ENCODE data around the gene TBC1D21.

The TBC1D21 gene

DNA sequence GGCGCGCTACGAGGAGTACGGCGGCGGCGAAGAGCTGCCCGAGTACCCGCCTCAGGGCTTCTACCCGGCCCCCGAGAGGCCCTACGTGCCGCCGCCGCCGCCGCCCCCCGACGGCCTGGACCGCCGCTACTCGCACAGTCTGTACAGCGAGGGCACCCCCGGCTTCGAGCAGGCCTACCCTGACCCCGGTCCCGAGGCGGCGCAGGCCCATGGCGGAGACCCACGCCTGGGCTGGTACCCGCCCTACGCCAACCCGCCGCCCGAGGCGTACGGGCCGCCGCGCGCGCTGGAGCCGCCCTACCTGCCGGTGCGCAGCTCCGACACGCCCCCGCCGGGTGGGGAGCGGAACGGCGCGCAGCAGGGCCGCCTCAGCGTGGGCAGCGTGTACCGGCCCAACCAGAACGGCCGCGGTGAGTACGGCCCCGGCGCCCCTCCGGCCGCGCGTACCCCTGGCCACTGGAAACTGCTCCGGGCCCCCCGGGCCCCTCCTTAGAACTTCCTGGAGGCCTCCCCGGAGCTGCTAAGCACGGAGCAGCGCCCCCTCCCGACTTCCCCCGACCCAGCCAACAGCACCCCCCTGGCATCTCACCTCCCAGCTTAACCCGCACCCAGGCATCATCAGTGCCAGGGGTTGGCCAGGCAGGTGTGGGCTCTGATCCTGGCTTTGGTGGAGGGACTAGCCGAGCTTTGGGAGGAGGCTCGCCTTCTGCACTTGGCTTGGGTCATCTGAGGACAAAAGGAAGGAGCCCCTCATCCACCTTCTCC, 54.3 kb downstream of the TBC1D21 start (continued):
- TF ChIP-seq ZNF433 (tag by site-specific recombination; IDR thresholded peaks at IDR 0.05; ENCODE audit: low read depth) = no peak
- peak; percentile 17; the same call in 1 of the 2 replicates for TF ChIP-seq BCL11B (tag by site-specific recombination; IDR thresholded peaks at IDR 0.05; ENCODE audit: low read depth)
- TF ChIP-seq GLI4 (tag by site-specific recombination; IDR thresholded peaks at IDR 0.05) = no peak
- TF ChIP-seq GLI2 (tag by site-specific recombination; IDR thresholded peaks at IDR 0.05; ENCODE audit: borderline replicate concordance, low read depth) = no peak
- TF ChIP-seq, protein P1, sequence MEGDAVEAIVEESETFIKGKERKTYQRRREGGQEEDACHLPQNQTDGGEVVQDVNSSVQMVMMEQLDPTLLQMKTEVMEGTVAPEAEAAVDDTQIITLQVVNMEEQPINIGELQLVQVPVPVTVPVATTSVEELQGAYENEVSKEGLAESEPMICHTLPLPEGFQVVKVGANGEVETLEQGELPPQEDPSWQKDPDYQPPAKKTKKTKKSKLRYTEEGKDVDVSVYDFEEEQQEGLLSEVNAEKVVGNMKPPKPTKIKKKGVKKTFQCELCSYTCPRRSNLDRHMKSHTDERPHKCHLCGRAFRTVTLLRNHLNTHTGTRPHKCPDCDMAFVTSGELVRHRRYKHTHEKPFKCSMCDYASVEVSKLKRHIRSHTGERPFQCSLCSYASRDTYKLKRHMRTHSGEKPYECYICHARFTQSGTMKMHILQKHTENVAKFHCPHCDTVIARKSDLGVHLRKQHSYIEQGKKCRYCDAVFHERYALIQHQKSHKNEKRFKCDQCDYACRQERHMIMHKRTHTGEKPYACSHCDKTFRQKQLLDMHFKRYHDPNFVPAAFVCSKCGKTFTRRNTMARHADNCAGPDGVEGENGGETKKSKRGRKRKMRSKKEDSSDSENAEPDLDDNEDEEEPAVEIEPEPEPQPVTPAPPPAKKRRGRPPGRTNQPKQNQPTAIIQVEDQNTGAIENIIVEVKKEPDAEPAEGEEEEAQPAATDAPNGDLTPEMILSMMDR (tag by site-specific recombination; IDR thresholded peaks at IDR 0.05) = peak; percentile 95
- TF ChIP-seq ZNF26 (tag by site-specific recombination; IDR thresholded peaks at IDR 0.05) = no peak
- TF ChIP-seq ZNF239 (tag by site-specific recombination; IDR thresholded peaks at IDR 0.05) = no peak
- TF ChIP-seq SP7 (tag by site-specific recombination; IDR thresholded peaks at IDR 0.05) = no peak; the same call in 1 of the 2 replicates
- TF ChIP-seq KLF8 (tag by site-specific recombination; IDR thresholded peaks at IDR 0.05) = no peak; the same call in 1 of the 2 replicates
- TF ChIP-seq, protein P2, sequence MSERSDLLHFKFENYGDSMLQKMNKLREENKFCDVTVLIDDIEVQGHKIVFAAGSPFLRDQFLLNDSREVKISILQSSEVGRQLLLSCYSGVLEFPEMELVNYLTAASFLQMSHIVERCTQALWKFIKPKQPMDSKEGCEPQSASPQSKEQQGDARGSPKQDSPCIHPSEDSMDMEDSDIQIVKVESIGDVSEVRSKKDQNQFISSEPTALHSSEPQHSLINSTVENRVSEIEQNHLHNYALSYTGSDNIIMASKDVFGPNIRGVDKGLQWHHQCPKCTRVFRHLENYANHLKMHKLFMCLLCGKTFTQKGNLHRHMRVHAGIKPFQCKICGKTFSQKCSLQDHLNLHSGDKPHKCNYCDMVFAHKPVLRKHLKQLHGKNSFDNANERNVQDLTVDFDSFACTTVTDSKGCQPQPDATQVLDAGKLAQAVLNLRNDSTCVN (tag by site-specific recombination; optimal IDR thresholded peaks at IDR 0.05) = peak; percentile 75
- no peak for TF ChIP-seq MYNN (tag by site-specific recombination; IDR thresholded peaks at IDR 0.05; ENCODE audit: borderline replicate concordance)
- TF ChIP-seq ZNF223 (tag by site-specific recombination; IDR thresholded peaks at IDR 0.05) = no peak
- peak; percentile 9; the same call in 1 of the 2 replicates for TF ChIP-seq ZNF76 (tag by site-specific recombination; IDR thresholded peaks at IDR 0.05; ENCODE audit: borderline replicate concordance, low read depth)
- no peak; the same call in 1 of the 2 replicates for TF ChIP-seq OSR2 (tag by site-specific recombination; IDR thresholded peaks at IDR 0.05)
- TF ChIP-seq, protein P3, sequence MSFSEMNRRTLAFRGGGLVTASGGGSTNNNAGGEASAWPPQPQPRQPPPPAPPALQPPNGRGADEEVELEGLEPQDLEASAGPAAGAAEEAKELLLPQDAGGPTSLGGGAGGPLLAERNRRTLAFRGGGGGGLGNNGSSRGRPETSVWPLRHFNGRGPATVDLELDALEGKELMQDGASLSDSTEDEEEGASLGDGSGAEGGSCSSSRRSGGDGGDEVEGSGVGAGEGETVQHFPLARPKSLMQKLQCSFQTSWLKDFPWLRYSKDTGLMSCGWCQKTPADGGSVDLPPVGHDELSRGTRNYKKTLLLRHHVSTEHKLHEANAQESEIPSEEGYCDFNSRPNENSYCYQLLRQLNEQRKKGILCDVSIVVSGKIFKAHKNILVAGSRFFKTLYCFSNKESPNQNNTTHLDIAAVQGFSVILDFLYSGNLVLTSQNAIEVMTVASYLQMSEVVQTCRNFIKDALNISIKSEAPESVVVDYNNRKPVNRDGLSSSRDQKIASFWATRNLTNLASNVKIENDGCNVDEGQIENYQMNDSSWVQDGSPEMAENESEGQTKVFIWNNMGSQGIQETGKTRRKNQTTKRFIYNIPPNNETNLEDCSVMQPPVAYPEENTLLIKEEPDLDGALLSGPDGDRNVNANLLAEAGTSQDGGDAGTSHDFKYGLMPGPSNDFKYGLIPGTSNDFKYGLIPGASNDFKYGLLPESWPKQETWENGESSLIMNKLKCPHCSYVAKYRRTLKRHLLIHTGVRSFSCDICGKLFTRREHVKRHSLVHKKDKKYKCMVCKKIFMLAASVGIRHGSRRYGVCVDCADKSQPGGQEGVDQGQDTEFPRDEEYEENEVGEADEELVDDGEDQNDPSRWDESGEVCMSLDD (tag by site-specific recombination; IDR thresholded peaks at IDR 0.05) = peak; percentile 62
- no peak for TF ChIP-seq ZNF514 (tag by site-specific recombination; IDR thresholded peaks at IDR 0.05)
- TF ChIP-seq ZIC2 (tag by site-specific recombination; IDR thresholded peaks at IDR 0.05) = no peak; the same call in 1 of the 2 replicates
- TF ChIP-seq TRIM28 (IDR thresholded peaks at IDR 0.05; ENCODE audit: borderline replicate concordance, low read length) = no peak
- no peak for TF ChIP-seq ZNF658 (tag by site-specific recombination; IDR thresholded peaks at IDR 0.05)
- 0 out of 2 replicates have a peak, but pooled peaks have one; percentile 9 for TF ChIP-seq ZNF677 (tag by site-specific recombination; IDR thresholded peaks at IDR 0.05)
- no peak for TF ChIP-seq ZNF529 (tag by site-specific recombination; IDR thresholded peaks at IDR 0.05; ENCODE audit: insufficient replicate concordance)
- TF ChIP-seq, protein P4, sequence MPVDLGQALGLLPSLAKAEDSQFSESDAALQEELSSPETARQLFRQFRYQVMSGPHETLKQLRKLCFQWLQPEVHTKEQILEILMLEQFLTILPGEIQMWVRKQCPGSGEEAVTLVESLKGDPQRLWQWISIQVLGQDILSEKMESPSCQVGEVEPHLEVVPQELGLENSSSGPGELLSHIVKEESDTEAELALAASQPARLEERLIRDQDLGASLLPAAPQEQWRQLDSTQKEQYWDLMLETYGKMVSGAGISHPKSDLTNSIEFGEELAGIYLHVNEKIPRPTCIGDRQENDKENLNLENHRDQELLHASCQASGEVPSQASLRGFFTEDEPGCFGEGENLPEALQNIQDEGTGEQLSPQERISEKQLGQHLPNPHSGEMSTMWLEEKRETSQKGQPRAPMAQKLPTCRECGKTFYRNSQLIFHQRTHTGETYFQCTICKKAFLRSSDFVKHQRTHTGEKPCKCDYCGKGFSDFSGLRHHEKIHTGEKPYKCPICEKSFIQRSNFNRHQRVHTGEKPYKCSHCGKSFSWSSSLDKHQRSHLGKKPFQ (tag by site-specific recombination; IDR thresholded peaks at IDR 0.05) = no peak
- TF ChIP-seq BCL11A (tag by site-specific recombination; IDR thresholded peaks at IDR 0.05; ENCODE audit: low read depth) = no peak
- no peak for TF ChIP-seq ZNF664 (tag by site-specific recombination; IDR thresholded peaks at IDR 0.05)
- no peak; the same call in 1 of the 2 replicates for TF ChIP-seq ZNF23 (tag by site-specific recombination; IDR thresholded peaks at IDR 0.05; ENCODE audit: borderline replicate concordance)
- TF ChIP-seq GLIS2 (tag by site-specific recombination; IDR thresholded peaks at IDR 0.05) = peak; percentile 89
- TF ChIP-seq ZNF302 (tag by site-specific recombination; IDR thresholded peaks at IDR 0.05; ENCODE audit: low read depth) = no peak

Measured in HEK293 (cell line).